ENCODE measurements around the gene NTF4. TPM values are rescaled to one million over a fixed set of nuclear protein-coding genes. Genes with fewer than 3 reads are reported as not detected.

Gene NTF4
- total and polyA plus RNA-seq, 2 experiments from 2014 or later: 0.94 to 2.7 TPM

- ATAC-seq: peak; percentile 11
- Histone ChIP-seq H4K20me1 (replicated peaks; ENCODE audit: insufficient read depth) (no peaks in the 10 kb centered on the region), H3K9me2 (ENCODE audit: insufficient read depth) (0 out of 2 replicates have a peak, but pooled peaks cover 6% of the 10 kb centered on the region), H3K4me3 (peak overlapping the region; percentile 65), H3K4me1 (ENCODE audit: insufficient read depth) (peaks cover 32% of the 10 kb centered on the region), H2AFZ (peak overlapping the region; percentile 66; the same call in 1 of the 2 replicates), H3K27me3 (ENCODE audit: insufficient read depth) (peaks cover 60% of the 10 kb centered on the region), H3K79me2 (replicated peaks; ENCODE audit: insufficient read depth) (no peaks in the 10 kb centered on the region), H3K27ac (ENCODE audit: low read depth) (no peak overlapping the region), H3K36me3 (ENCODE audit: insufficient read depth) (no peaks in the 10 kb centered on the region), H3K4me2 (peak overlapping the region; percentile 91), H3F3A (replicated peaks; ENCODE audit: low read depth) (no peaks in the 10 kb centered on the region)
- H3K27me3 Mint-ChIP-seq (ENCODE audit: insufficient read depth, low read depth, poor library complexity): peaks cover 45% of the 10 kb centered on the region
- DNase-seq (ENCODE audit: low spot score): peak; percentile 53
- H3K27ac Mint-ChIP-seq: no peak overlapping the region
- peak overlapping the region; percentile 58 for H3K4me3 Mint-ChIP-seq
- H3K4me1 Mint-ChIP-seq: peaks cover 36% of the 10 kb centered on the region
- H3K9me3 Mint-ChIP-seq: peaks cover 14% of the 10 kb centered on the region
- TF ChIP-seq NANOG (IDR thresholded peaks at IDR 0.05; ENCODE audit: borderline replicate concordance) (no peak), POLR2AphosphoS5 (IDR thresholded peaks at IDR 0.05; ENCODE audit: low read depth) (0 out of 2 replicates have a peak, but pooled peaks have one; percentile 16)
- H3K36me3 Mint-ChIP-seq (ENCODE audit: low read depth): peaks cover 7% of the 10 kb centered on the region
These were observed 1.4 kb upstream of the NTF4 start for GRCh38 chr19:49065905-49066512.

DNA sequence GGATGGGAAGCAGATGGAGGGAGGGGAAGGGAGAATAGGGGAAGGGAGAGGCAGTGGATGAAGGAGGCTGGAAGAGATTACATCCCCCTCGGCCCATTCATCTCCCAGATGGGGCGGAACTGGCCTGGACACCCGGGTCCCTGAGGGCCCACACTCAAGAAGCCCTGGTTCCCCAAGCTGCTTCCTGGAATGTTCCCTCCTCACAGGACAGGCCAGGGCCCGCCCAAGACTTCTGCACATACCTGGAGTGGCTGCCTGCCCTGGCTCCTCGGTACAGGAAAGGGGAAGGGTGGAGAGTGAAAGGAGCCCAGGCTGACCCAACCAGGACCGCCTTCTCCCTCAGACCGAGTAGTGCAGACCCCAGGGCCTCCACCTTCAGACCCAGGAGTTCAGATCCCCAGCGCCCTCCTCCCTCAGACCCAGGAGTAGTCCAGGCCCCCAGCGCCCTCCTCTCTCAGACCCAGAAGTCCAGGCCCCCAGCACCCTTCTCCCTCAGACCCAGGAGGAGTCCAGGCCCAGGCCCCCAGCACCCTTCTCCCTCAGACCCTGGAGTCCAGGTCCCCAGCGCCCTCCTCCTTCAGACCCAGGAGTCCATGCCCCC lies 489 bp downstream of the NTF4 start:
- H3F3A ChIP-seq (replicated peaks; ENCODE audit: low read depth): no peaks in the 10 kb centered on the region
- no peaks in the 10 kb centered on the region for H4K20me1 ChIP-seq (replicated peaks; ENCODE audit: insufficient read depth)
- no peak overlapping the region for H3K27ac ChIP-seq (ENCODE audit: low read depth)
- ATAC-seq (peak; percentile 38), DNase-seq (ENCODE audit: low spot score) (peak; percentile 72)
- no peaks in the 10 kb centered on the region for H3K79me2 ChIP-seq (replicated peaks; ENCODE audit: insufficient read depth)
- H3K27me3 ChIP-seq (ENCODE audit: insufficient read depth): peaks cover 59% of the 10 kb centered on the region
- H3K4me1 ChIP-seq (ENCODE audit: insufficient read depth): peaks cover 32% of the 10 kb centered on the region
- H3K36me3 Mint-ChIP-seq (ENCODE audit: low read depth): peaks cover 3% of the 10 kb centered on the region; the same call in 2 of the 3 replicates
- H3K4me3 Mint-ChIP-seq: peak overlapping the region; percentile 64
- no peak overlapping the region; the same call in 1 of the 2 replicates for H2AFZ ChIP-seq
- peak overlapping the region; percentile 65 for H3K4me3 ChIP-seq
- H3K27me3 Mint-ChIP-seq (ENCODE audit: insufficient read depth, low read depth, poor library complexity): peaks cover 39% of the 10 kb centered on the region
- H3K27ac Mint-ChIP-seq: no peak overlapping the region
- 0 out of 2 replicates have a peak, but pooled peaks cover 5% of the 10 kb centered on the region for H3K9me2 ChIP-seq (ENCODE audit: insufficient read depth)
- H3K4me2 ChIP-seq: peak overlapping the region; percentile 91
- H3K4me1 Mint-ChIP-seq: peaks cover 36% of the 10 kb centered on the region
- H3K36me3 ChIP-seq (ENCODE audit: insufficient read depth): no peaks in the 10 kb centered on the region
- H3K9me3 Mint-ChIP-seq: peaks cover 10% of the 10 kb centered on the region; the same call in 2 of the 3 replicates
- TF ChIP-seq ZNF114 (CRISPR knock-in tag; IDR thresholded peaks at IDR 0.05): no peak
- TF ChIP-seq ETS1 (IDR thresholded peaks at IDR 0.05): no peak
- TF ChIP-seq REST (IDR thresholded peaks at IDR 0.05; ENCODE audit: unreplicated experiment): no peak
- no peak for TF ChIP-seq JUNB (IDR thresholded peaks at IDR 0.05; ENCODE audit: unreplicated experiment)
- TF ChIP-seq EZH2phosphoT487 (IDR thresholded peaks at IDR 0.05; ENCODE audit: unreplicated experiment): no peak
- TF ChIP-seq, protein P1, sequence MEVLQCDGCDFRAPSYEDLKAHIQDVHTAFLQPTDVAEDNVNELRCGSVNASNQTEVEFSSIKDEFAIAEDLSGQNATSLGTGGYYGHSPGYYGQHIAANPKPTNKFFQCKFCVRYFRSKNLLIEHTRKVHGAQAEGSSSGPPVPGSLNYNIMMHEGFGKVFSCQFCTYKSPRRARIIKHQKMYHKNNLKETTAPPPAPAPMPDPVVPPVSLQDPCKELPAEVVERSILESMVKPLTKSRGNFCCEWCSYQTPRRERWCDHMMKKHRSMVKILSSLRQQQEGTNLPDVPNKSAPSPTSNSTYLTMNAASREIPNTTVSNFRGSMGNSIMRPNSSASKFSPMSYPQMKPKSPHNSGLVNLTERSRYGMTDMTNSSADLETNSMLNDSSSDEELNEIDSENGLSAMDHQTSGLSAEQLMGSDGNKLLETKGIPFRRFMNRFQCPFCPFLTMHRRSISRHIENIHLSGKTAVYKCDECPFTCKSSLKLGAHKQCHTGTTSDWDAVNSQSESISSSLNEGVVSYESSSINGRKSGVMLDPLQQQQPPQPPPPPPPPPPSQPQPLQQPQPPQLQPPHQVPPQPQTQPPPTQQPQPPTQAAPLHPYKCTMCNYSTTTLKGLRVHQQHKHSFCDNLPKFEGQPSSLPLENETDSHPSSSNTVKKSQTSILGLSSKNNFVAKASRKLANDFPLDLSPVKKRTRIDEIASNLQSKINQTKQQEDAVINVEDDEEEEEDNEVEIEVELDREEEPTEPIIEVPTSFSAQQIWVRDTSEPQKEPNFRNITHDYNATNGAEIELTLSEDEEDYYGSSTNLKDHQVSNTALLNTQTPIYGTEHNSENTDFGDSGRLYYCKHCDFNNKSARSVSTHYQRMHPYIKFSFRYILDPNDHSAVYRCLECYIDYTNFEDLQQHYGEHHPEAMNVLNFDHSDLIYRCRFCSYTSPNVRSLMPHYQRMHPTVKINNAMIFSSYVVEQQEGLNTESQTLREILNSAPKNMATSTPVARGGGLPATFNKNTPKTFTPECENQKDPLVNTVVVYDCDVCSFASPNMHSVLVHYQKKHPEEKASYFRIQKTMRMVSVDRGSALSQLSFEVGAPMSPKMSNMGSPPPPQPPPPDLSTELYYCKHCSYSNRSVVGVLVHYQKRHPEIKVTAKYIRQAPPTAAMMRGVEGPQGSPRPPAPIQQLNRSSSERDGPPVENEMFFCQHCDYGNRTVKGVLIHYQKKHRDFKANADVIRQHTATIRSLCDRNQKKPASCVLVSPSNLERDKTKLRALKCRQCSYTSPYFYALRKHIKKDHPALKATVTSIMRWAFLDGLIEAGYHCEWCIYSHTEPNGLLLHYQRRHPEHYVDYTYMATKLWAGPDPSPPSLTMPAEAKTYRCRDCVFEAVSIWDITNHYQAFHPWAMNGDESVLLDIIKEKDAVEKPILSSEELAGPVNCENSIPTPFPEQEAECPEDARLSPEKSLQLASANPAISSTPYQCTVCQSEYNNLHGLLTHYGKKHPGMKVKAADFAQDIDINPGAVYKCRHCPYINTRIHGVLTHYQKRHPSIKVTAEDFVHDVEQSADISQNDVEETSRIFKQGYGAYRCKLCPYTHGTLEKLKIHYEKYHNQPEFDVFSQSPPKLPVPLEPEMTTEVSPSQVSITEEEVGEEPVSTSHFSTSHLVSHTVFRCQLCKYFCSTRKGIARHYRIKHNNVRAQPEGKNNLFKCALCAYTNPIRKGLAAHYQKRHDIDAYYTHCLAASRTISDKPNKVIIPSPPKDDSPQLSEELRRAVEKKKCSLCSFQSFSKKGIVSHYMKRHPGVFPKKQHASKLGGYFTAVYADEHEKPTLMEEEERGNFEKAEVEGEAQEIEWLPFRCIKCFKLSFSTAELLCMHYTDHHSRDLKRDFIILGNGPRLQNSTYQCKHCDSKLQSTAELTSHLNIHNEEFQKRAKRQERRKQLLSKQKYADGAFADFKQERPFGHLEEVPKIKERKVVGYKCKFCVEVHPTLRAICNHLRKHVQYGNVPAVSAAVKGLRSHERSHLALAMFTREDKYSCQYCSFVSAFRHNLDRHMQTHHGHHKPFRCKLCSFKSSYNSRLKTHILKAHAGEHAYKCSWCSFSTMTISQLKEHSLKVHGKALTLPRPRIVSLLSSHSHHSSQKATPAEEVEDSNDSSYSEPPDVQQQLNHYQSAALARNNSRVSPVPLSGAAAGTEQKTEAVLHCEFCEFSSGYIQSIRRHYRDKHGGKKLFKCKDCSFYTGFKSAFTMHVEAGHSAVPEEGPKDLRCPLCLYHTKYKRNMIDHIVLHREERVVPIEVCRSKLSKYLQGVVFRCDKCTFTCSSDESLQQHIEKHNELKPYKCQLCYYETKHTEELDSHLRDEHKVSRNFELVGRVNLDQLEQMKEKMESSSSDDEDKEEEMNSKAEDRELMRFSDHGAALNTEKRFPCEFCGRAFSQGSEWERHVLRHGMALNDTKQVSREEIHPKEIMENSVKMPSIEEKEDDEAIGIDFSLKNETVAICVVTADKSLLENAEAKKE (CRISPR knock-in tag; IDR thresholded peaks at IDR 0.05): no peak
- TF ChIP-seq ZNF331 (CRISPR knock-in tag; IDR thresholded peaks at IDR 0.05; ENCODE audit: low read depth): no peak
- TF ChIP-seq EZH2 (IDR thresholded peaks at IDR 0.05; ENCODE audit: low read depth, unreplicated experiment): no peak
- TF ChIP-seq POLR2AphosphoS5 (IDR thresholded peaks at IDR 0.05; ENCODE audit: low read depth): no peak
